Small intestine (tissue), 7 donors: Measurements from ENCODE around the gene ZNF532. TPM values are rescaled to one million over a fixed set of nuclear protein-coding genes. Genes with fewer than 3 reads are reported as not detected.
"Not testable (repeated sequence)": the region's sequence is repeated elsewhere in the genome, so short reads cannot be mapped to it uniquely, and the experiment has no call there.

ENCODE experiments used
- DNase-seq, 2 donors: peaks; one replicate each; pipeline versions ENCODE4 v3.0.0 to v3.0.0-alpha.2; 2013
- FAIRE-seq: peaks from 2 replicates; lab custom pipeline; 2012; peaks lifted over from hg19 to GRCh38; lab: Jason Lieb, UNC
- H3K27ac ChIP-seq, 3 donors: one replicate each; pipeline ENCODE4 v1.5.1; 2013; ENCODE audit warnings: low read length in 2 of 3, mild to moderate bottlenecking in 2 of 3, control low read depth in 1 of 3, inconsistent platforms in 1 of 3, low read depth in 1 of 3, moderate library complexity in 1 of 3
- H3K27me3 ChIP-seq, 3 donors: one replicate each; pipeline ENCODE4 v1.6.1; 2013; ENCODE audit warnings: low read length in 3 of 3, inconsistent platforms in 1 of 3; ENCODE audit not compliant: control insufficient read depth in 3 of 3, insufficient read depth in 3 of 3
- H3K36me3 ChIP-seq, 3 donors: one replicate each; pipeline ENCODE4 v1.6.1; 2013; ENCODE audit warnings: low read length in 3 of 3, inconsistent platforms in 1 of 3, low read depth in 1 of 3, mild to moderate bottlenecking in 1 of 3, moderate library complexity in 1 of 3; ENCODE audit not compliant: control insufficient read depth in 3 of 3, insufficient read depth in 2 of 3
- H3K4me1 ChIP-seq, 3 donors: one replicate each; pipeline ENCODE4 v1.6.1; 2013; ENCODE audit warnings: low read length in 2 of 3, inconsistent platforms in 1 of 3, low read depth in 1 of 3, mild to moderate bottlenecking in 1 of 3, moderate library complexity in 1 of 3; ENCODE audit not compliant: control insufficient read depth in 3 of 3, insufficient read depth in 2 of 3
- H3K4me3 ChIP-seq, 3 donors: one replicate each; pipeline ENCODE4 v1.5.1; 2013; ENCODE audit warnings: low read length in 3 of 3, control low read depth in 1 of 3, inconsistent platforms in 1 of 3, low read depth in 1 of 3, mild to moderate bottlenecking in 1 of 3, moderate library complexity in 1 of 3
- H3K9me3 ChIP-seq, 2 donors: one replicate each; pipeline ENCODE4 v1.6.1; 2013; ENCODE audit warnings: low read depth in 1 of 2, low read length in 1 of 2; ENCODE audit not compliant: control insufficient read depth in 2 of 2, insufficient read depth in 1 of 2
- WGBS, 3 donors: extraction: QIAGEN DNeasy Blood & Tissue Kit; methylation state at CpG; one replicate each; pipeline ENCODE4 v1.1.7; 2013; 5-methylcytosine and 5-hydroxymethylcytosine counted together
- polyA plus RNA-seq, 4 donors: library from polyadenylated mRNA; stranded (reverse) in 3 of 4; unstranded in 1 of 4; fragments of 200-250 nt in 3 of 4; fragments of 120-200 nt in 1 of 4; gene quantifications; one replicate each; pipeline versions ENCODE4 v1.2.1 to v1.2.3, GENCODE V29; 2013
- donor health status: healthy with polysubstance abuse.
- donor health status: control.
- donor health status: control.
- donor health status: Bipolar disorder and iron deficiency.
- donor health status: healthy.

Gene ZNF532
- polyA plus RNA-seq, 4 donors, result 1.3 to 23.4 (median 4.9) TPM

DNA sequence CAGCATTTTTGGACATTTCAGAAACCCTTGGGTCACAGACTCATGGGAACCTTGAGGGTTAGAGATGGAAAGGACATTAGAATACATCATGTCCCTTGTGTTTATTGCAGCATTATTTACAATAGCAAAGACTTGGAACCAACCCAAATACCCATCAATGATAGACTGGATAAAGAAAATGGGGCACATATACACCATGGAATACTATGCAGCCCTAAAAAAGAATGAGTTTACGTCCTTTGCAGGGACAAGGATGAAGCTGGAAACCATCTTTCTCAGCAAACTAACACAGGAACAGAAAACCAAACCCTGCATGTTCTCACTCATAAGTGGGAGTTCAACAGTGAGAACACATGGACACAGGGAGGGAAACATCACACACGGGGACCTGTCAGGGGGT lies 160.9 kb downstream of the ZNF532 start:
- H3K9me3 ChIP-seq, H3K4me1 ChIP-seq, H3K27me3 ChIP-seq, H3K36me3 ChIP-seq, H3K4me3 ChIP-seq, FAIRE-seq, DNase-seq: not testable (repeated sequence)
- WGBS, 3 donors, result 90 to 98% (median 94%) methylated on average over 2 of the region's 2 CpGs
- peak overlapping the region in 1 of 3 donors; percentile 46 for H3K27ac ChIP-seq

DNA sequence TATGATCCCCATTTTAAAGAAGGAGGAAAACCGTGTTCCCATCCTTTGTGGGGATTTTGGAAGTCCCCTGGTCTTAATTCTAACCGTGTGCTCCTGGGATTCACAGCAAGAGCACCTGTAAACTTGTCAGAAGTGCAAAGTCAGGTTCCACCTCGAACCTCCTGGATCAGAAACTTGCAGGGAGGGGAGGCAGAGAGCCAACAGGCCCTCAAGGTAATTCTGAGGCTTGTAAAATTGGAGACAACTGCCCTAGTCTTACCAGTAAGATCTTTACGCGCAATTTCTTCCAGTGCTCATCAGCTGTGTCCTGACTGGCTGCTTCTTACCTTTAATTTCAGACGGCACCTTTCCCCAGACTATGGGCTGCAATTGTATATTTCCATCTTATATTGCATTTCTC lies 161.7 kb downstream of the ZNF532 start:
- WGBS, 3 donors, result 78 to 87% (median 79%) methylated on average over 6 of the region's 6 CpGs
- no peak overlapping the region for H3K4me3 ChIP-seq
- DNase-seq (no peak), FAIRE-seq (no peak)
- H3K9me3 ChIP-seq, result no peaks in the 10 kb centered on the region
- no peaks in the 10 kb centered on the region for H3K4me1 ChIP-seq
- no peak overlapping the region for H3K27ac ChIP-seq
- H3K36me3 ChIP-seq, result no peaks in the 10 kb centered on the region
- H3K27me3 ChIP-seq, result no peaks in the 10 kb centered on the region

DNA sequence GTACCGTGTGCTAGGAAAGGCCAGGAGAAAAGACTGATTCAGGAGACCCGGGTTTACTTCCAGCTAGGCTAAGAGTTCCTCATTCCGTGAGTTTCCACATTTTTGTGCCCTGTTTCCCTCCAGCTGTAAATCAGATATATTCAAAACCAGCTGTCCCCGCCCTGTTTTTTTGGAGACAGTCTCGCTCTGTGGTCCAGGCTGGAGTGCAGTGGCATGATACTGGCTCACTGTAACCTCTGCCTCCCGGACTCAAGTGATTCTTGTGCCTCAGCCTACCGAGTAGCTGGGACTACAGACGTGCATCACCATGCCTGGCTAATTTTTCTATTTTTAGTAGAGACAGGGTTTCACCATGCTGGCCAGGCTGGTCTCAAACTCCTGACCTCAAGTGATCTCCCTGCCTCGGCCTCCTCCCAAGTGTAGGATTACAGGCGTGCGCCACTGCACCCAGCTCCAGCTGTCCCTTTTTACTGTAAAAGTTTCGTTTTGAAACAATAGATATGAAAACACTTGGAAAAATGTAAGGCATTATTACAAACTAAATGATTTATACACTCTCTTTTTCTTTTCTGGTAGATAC lies 162.2 kb downstream of the ZNF532 start:
- H3K27ac ChIP-seq, result no peak overlapping the region
- no peak overlapping the region for H3K4me3 ChIP-seq
- DNase-seq (no peak), FAIRE-seq (no peak)
- no peaks in the 10 kb centered on the region for H3K27me3 ChIP-seq
- H3K4me1 ChIP-seq, result no peaks in the 10 kb centered on the region
- WGBS, 3 donors, result 81 to 82% (median 82%) methylated on average over 12 of the region's 12 CpGs
- H3K9me3 ChIP-seq, result no peaks in the 10 kb centered on the region
- no peaks in the 10 kb centered on the region for H3K36me3 ChIP-seq

GRCh38 chr18:59029663-59030429 lies 165.2 kb downstream of the ZNF532 start:
- H3K9me3 ChIP-seq, result no peaks in the 10 kb centered on the region
- WGBS, 3 donors, result 80 to 88% (median 81%) methylated on average over 23 of the region's 23 CpGs
- no peak overlapping the region for H3K4me3 ChIP-seq
- DNase-seq, result no peak
- no peaks in the 10 kb centered on the region for H3K27me3 ChIP-seq
- H3K36me3 ChIP-seq, result no peaks in the 10 kb centered on the region
- H3K4me1 ChIP-seq, result no peaks in the 10 kb centered on the region
- H3K27ac ChIP-seq, result no peak overlapping the region
- FAIRE-seq, result no peak

- no peak for FAIRE-seq
- H3K4me3 ChIP-seq, result no peak overlapping the region
- 82 to 90% (median 82%) methylated on average over 8 of the region's 8 CpGs for WGBS, 3 donors
- H3K27me3 ChIP-seq, result no peaks in the 10 kb centered on the region
- H3K36me3 ChIP-seq, result no peaks in the 10 kb centered on the region
- H3K9me3 ChIP-seq, result no peaks in the 10 kb centered on the region
- H3K4me1 ChIP-seq, result no peaks in the 10 kb centered on the region
- no peak overlapping the region for H3K27ac ChIP-seq
- no peak for DNase-seq
These were observed 167.6 kb downstream of the ZNF532 start for GRCh38 chr18:59032308-59032707.

DNA sequence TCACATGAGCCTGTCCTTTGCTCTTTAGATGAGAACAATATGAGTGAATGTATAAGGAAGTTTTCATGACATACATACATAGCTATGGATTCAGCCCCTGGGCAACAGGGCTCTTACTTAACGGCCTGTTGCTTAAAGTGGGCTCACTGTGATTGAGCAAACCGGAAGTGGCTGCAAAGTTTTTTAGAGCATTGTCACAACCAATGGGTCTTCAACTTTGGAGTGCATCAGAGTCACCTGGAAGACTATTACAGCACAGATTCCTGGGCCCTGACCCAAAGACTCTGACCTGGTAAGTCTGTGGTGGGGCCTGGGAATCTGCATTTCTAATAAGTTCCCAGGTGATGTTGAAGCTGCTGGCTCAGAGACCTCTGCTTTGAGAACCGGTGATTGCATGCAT lies 168.7 kb downstream of the ZNF532 start:
- FAIRE-seq (no peak), DNase-seq (no peak)
- no peaks in the 10 kb centered on the region for H3K27me3 ChIP-seq
- H3K36me3 ChIP-seq, result no peaks in the 10 kb centered on the region
- H3K4me1 ChIP-seq, result no peaks in the 10 kb centered on the region
- no peaks in the 10 kb centered on the region for H3K9me3 ChIP-seq
- no peak overlapping the region for H3K27ac ChIP-seq
- WGBS, 3 donors, result 75 to 84% (median 76%) methylated on average over 3 of the region's 3 CpGs
- no peak overlapping the region for H3K4me3 ChIP-seq

DNA sequence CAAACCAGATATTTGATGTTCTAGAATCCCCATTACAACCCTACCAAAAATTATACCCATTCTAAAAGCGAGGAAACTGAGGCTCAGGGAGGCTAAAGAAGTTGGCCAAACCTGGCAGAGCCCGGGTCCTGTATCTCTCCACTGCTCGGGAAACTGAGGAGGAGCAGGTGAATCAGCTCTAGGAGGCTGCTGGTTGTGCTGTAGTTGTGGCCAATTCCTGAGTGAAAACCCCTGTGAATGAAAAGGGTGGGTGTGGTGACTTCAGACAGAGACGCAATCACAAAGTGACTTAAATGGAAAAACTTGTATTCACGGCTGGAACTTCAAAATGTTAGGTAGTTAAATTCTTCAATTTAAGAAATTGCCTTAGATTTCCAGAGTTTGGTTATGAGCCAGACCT lies 169.3 kb downstream of the ZNF532 start:
- no peaks in the 10 kb centered on the region for H3K4me1 ChIP-seq
- H3K9me3 ChIP-seq, result no peaks in the 10 kb centered on the region
- 73 to 87% (median 79%) methylated on average over 5 of the region's 5 CpGs for WGBS, 3 donors
- H3K4me3 ChIP-seq, result no peak overlapping the region
- FAIRE-seq (no peak), DNase-seq (no peak)
- no peak overlapping the region for H3K27ac ChIP-seq
- no peaks in the 10 kb centered on the region for H3K27me3 ChIP-seq
- no peaks in the 10 kb centered on the region for H3K36me3 ChIP-seq

DNA sequence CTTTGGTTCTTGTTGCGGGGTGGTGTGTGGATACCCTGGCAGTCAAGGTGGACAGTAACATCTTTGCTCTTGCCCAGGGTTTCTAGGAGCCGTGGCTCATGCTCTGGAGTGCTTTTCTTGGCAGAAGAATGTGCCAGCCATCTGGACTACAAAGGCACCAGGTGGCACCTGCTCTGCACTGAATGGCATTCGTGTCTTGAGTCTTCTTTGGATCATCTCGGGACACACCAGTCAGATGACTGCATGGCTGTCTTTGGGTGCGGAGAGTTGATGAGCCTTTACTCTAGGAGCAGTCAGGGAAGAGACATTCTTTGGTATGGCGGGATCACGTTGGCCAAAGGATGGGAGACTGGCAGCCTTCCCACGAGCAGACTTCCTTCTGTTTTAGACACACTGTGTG lies 170.9 kb downstream of the ZNF532 start:
- FAIRE-seq (no peak), DNase-seq (no peak)
- no peaks in the 10 kb centered on the region for H3K9me3 ChIP-seq
- WGBS, 3 donors, result 80 to 91% (median 84%) methylated on average over 8 of the region's 8 CpGs
- no peak overlapping the region for H3K4me3 ChIP-seq
- no peaks in the 10 kb centered on the region for H3K27me3 ChIP-seq
- H3K4me1 ChIP-seq, result no peaks in the 10 kb centered on the region
- no peaks in the 10 kb centered on the region for H3K36me3 ChIP-seq
- H3K27ac ChIP-seq, result no peak overlapping the region
